Peyer's patch (tissue), 4 donors: ENCODE data around the gene SCUBE1.

Experiments
- CTCF ChIP-seq, 6 experiments: fragments of 450-650 bp in 4 of 6; fragments of 200-600 bp in 2 of 6; sonication (generic) in 1 of 6; IDR thresholded peaks; one replicate each; pipeline ENCODE4 v1.5.1; 2017 to 2019; ENCODE audit warnings: antibody characterized with exemption in 6 of 6, mild to moderate bottlenecking in 3 of 6, moderate library complexity in 1 of 6
- POLR2A ChIP-seq, 2 donors: fragments of 450-650 bp; IDR thresholded peaks; one replicate each; pipeline ENCODE4 v1.5.1; 2017; ENCODE audit warnings: antibody characterized with exemption in 2 of 2, mild to moderate bottlenecking in 2 of 2, moderate library complexity in 2 of 2

DNA sequence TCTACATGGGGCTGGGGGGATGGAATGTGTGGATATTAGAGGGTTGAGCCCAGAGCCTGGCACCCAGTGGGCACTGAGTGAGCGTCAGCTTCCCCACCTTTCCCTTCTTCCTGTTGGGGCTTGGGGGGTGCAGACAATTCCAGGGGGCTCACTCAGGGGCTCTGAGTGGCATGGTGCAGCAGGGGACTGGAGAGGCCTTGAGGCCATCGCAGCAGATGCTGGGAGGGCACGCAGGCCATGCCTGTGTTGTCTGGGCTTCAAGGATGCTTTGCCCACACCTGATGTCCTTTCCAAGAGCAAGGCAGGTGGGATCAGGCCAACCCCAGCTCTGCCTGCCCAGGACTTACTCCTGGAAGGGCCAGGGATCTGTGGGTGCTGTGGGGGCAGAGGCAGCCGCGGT, 145.0 kb downstream of the SCUBE1 start:
- TF ChIP-seq POLR2A (IDR thresholded peaks at IDR 0.05): no peak
- no peak for TF ChIP-seq CTCF (IDR thresholded peaks at IDR 0.05)
